Esophagus muscularis mucosa (tissue), 4 donors: ENCODE results near the gene KRT8. TPM values are rescaled to one million over a fixed set of nuclear protein-coding genes. Genes with fewer than 3 reads are reported as not detected.

Experiments
- DNase-seq: peaks from one replicate; pipeline ENCODE4 v3.0.0-alpha.2; 2017; ENCODE audit errors: extremely low spot score
- H3K27ac ChIP-seq, 4 donors: fragments of 200-600 bp; sonication (generic); replicated peaks in 1 of 4; 1 replicate in 3 of 4; 2 replicates in 1 of 4; pipeline ENCODE4 v1.5.1; 2016 to 2019; ENCODE audit warnings: mild to moderate bottlenecking in 1 of 4
- H3K27me3 ChIP-seq, 4 donors: fragments of 200-600 bp; sonication (generic); one replicate each; pipeline versions ENCODE4 v1.5.1 to v1.6.0; 2016 to 2019
- H3K36me3 ChIP-seq, 4 donors: fragments of 200-600 bp; sonication (generic); one replicate each; pipeline ENCODE4 v1.5.1; 2016 to 2019
- H3K4me1 ChIP-seq, 4 donors: fragments of 200-600 bp; sonication (generic); one replicate each; pipeline ENCODE4 v1.5.1; 2016 to 2019
- H3K4me3 ChIP-seq, 4 donors: fragments of 200-600 bp; sonication (generic); 1 replicate in 2 of 4; 2 replicates in 2 of 4; pipeline ENCODE4 v1.5.1; 2016 to 2019; ENCODE audit warnings: mild to moderate bottlenecking in 4 of 4, moderate library complexity in 1 of 4
- H3K9me3 ChIP-seq, 4 donors: fragments of 200-600 bp; sonication (generic); 1 replicate in 3 of 4; 2 replicates in 1 of 4; pipeline ENCODE4 v1.5.1; 2016 to 2019
- CTCF ChIP-seq, 3 experiments: fragments of 200-600 bp in 2 of 3; fragments of 450-650 bp in 1 of 3; sonication (generic) in 2 of 3; IDR thresholded peaks; one replicate each; pipeline ENCODE4 v1.5.1; 2017 to 2019; ENCODE audit warnings: antibody characterized with exemption in 3 of 3, mild to moderate bottlenecking in 2 of 3, moderate library complexity in 1 of 3
- EP300 ChIP-seq: sonication (generic); formaldehyde crosslinking; IDR thresholded peaks from one replicate; pipeline ENCODE4 v1.6.1; 2017; ENCODE audit warnings: antibody characterized with exemption
- POLR2A ChIP-seq: fragments of 450-650 bp; IDR thresholded peaks from one replicate; pipeline ENCODE4 v1.6.1; 2017; ENCODE audit warnings: antibody characterized with exemption, moderate library complexity, mild to moderate bottlenecking, low read depth
- POLR2AphosphoS5 ChIP-seq, 2 donors: sonication (generic); formaldehyde crosslinking; IDR thresholded peaks; one replicate each; pipeline ENCODE4 v1.6.1; 2017; ENCODE audit warnings: antibody characterized with exemption in 2 of 2
- WGBS: methylation state at CpG from one replicate; pipeline ENCODE4 v1.1.5; 2018; 5-methylcytosine and 5-hydroxymethylcytosine counted together
- intact Hi-C: fragments of 100-400 bp; cut with DNase I; formaldehyde crosslinking; loops from one replicate; pipeline ENCODE4 v1.15.1; 2023
- total RNA-seq, 4 donors: library from RNA; depleted of rRNA; stranded (reverse); fragments of >200 nt; gene quantifications; one replicate each; pipeline versions ENCODE4 v1.1.0 to v1.2.1, GENCODE V29; 2016

The KRT8 gene
- total RNA-seq, 4 donors from 2014 or later = 136 to 508 (median 387) TPM

GRCh38 chr12:52900896-52901714 is 3.8 kb downstream of the KRT8 start:
- WGBS = 73% methylated on average over 7 of the region's 7 CpGs
- intact Hi-C loops = loop anchor here (5.0 kb wide), 1 partner anchor 81 kb away; no protein-coding TSS in a partner anchor
- Histone ChIP-seq H3K36me3 (peaks cover 20 to 50% (median 42%) of the 10 kb centered on the region in 4 donors), H3K9me3 (no peaks in the 10 kb centered on the region), H3K4me3 (no peak overlapping the region), H3K27me3 (peaks cover 0 to 3% (median 0%) of the 10 kb centered on the region in 4 donors), H3K27ac (peak overlapping the region in 3 of 4 donors; percentile 28 to 93 (median 40)), H3K4me1 (peaks cover 7 to 77% (median 59%) of the 10 kb centered on the region in 4 donors)
- DNase-seq = no peak
- TF ChIP-seq POLR2A = no peak
- no peak for TF ChIP-seq CTCF (IDR thresholded peaks at IDR 0.05)
- TF ChIP-seq POLR2AphosphoS5 (IDR thresholded peaks at IDR 0.05) = no peak

GRCh38 chr12:52900166-52900895 is 4.5 kb downstream of the KRT8 start:
- H3K27ac ChIP-seq = peak overlapping the region in 1 of 4 donors; percentile 40
- H3K4me1 ChIP-seq = peaks cover 7 to 74% (median 58%) of the 10 kb centered on the region in 4 donors
- no peak overlapping the region for H3K4me3 ChIP-seq
- peaks cover 20 to 50% (median 42%) of the 10 kb centered on the region in 4 donors for H3K36me3 ChIP-seq
- intact Hi-C loops = loop anchor here (5.0 kb wide), 1 partner anchor 82 kb away; no protein-coding TSS in a partner anchor
- DNase-seq = no peak
- WGBS = 82% methylated on average over 9 of the region's 9 CpGs
- H3K27me3 ChIP-seq = peaks cover 0 to 3% (median 0%) of the 10 kb centered on the region in 4 donors
- H3K9me3 ChIP-seq = no peaks in the 10 kb centered on the region
- no peak for TF ChIP-seq POLR2A
- TF ChIP-seq POLR2AphosphoS5 (IDR thresholded peaks at IDR 0.05) = no peak
- no peak for TF ChIP-seq EP300
- TF ChIP-seq CTCF (IDR thresholded peaks at IDR 0.05) = no peak

GRCh38 chr12:52899338-52900035 is 5.4 kb downstream of the KRT8 start:
- intact Hi-C loops = loop anchor here (5.0 kb wide), 1 partner anchor 83 kb away; no protein-coding TSS in a partner anchor
- peaks cover 7 to 70% (median 54%) of the 10 kb centered on the region in 4 donors for H3K4me1 ChIP-seq
- peak overlapping the region in 2 of 4 donors; percentile 11 to 47 for H3K27ac ChIP-seq
- H3K4me3 ChIP-seq = no peak overlapping the region
- H3K27me3 ChIP-seq = peaks cover 0 to 3% (median 0%) of the 10 kb centered on the region in 4 donors
- DNase-seq = no peak
- 96% methylated on average over 13 of the region's 13 CpGs for WGBS
- no peaks in the 10 kb centered on the region for H3K9me3 ChIP-seq
- TF ChIP-seq CTCF (IDR thresholded peaks at IDR 0.05) (no peak), EP300 (no peak), POLR2A (no peak), POLR2AphosphoS5 (IDR thresholded peaks at IDR 0.05) (no peak)
- peaks cover 20 to 50% (median 42%) of the 10 kb centered on the region in 4 donors for H3K36me3 ChIP-seq

- H3K9me3 ChIP-seq = no peaks in the 10 kb centered on the region
- 54% methylated on average over 3 of the region's 3 CpGs for WGBS
- no peak for DNase-seq
- H3K4me3 ChIP-seq = no peak overlapping the region
- intact Hi-C loops = no loop called here
- no peaks in the 10 kb centered on the region for H3K27me3 ChIP-seq
- H3K27ac ChIP-seq = peak overlapping the region; percentile 11 to 47 (median 24)
- H3K4me1 ChIP-seq = peaks cover 0 to 47% (median 31%) of the 10 kb centered on the region in 4 donors
- TF ChIP-seq CTCF (IDR thresholded peaks at IDR 0.05) (no peak), POLR2AphosphoS5 (IDR thresholded peaks at IDR 0.05) (peak in 1 of 2 donors; percentile 23)
- H3K36me3 ChIP-seq = peaks cover 20 to 47% (median 40%) of the 10 kb centered on the region in 4 donors
Measured at GRCh38 chr12:52896190-52897100, 8.4 kb downstream of the KRT8 start.
